Panc1 (cell line): Measurements from ENCODE around the gene ATP8B2. TPM values are rescaled to one million over a fixed set of nuclear protein-coding genes. Genes with fewer than 3 reads are reported as not detected.
"Not testable (repeated sequence)": the region's sequence is repeated elsewhere in the genome, so short reads cannot be mapped to it uniquely, and the experiment has no call there.

Source experiments
- ATAC-seq: fragments of 200-7000 bp; cut with Tn5 transposase; 2 replicates; pipeline ENCODE4 v1.9.1; 2020; ENCODE audit warnings: mild to moderate bottlenecking, moderate library complexity
- BruUV-seq: library from RNA; stranded (reverse); fragments of 400-500 nt; replicated peaks from 2 replicates; lab custom pipeline; 2021; lab: Mats Ljungman, UMichigan
- CTCF ChIA-PET: fragments of 300-600 bp; sonication (Branson Sonifier 250); formaldehyde crosslinking; loops from one replicate; lab custom pipeline; 2022; ENCODE audit warnings: antibody characterized with exemption; lab: Charles Lee
- POLR2A ChIA-PET: fragments of 300-600 bp; sonication (Branson Sonifier 250); formaldehyde crosslinking; loops from one replicate; lab custom pipeline; 2022; ENCODE audit warnings: antibody characterized with exemption; lab: Charles Lee
- DNase-seq: peaks from one replicate; pipeline ENCODE4 v3.0.0-alpha.2; 2010; ENCODE audit warnings: low read depth, low spot score
- H3K27ac ChIP-seq: 2 replicates; pipeline ENCODE4 v1.5.1; 2011; ENCODE audit warnings: mild to moderate bottlenecking, low read length, inconsistent platforms
- H3K27me3 ChIP-seq: fragments of 200-500 bp; sonication (Bioruptor generic); 2 replicates; pipeline ENCODE4 v1.6.0; 2014; ENCODE audit warnings: low read length, inconsistent platforms; ENCODE audit not compliant: control insufficient read depth, insufficient read depth
- H3K36me3 ChIP-seq: fragments of 200-500 bp; sonication (Bioruptor generic); 2 replicates; pipeline ENCODE4 v1.5.1; 2014; ENCODE audit warnings: inconsistent platforms, mild to moderate bottlenecking, low read length, moderate library complexity; ENCODE audit not compliant: control insufficient read depth, insufficient read depth
- H3K4me1 ChIP-seq: 2 replicates; pipeline ENCODE4 v1.5.1; 2011; ENCODE audit warnings: inconsistent platforms, mild to moderate bottlenecking, low read length, moderate library complexity; ENCODE audit not compliant: control insufficient read depth, insufficient read depth
- H3K4me3 ChIP-seq, 2 experiments: 2 replicates each; pipeline ENCODE4 v1.5.1; 2011 to 2012; ENCODE audit warnings: low read depth in 2 of 2, low read length in 2 of 2, mild to moderate bottlenecking in 2 of 2, inconsistent platforms in 1 of 2, moderate library complexity in 1 of 2
- H3K9me3 ChIP-seq: fragments of 200-500 bp; sonication (Bioruptor generic); 2 replicates; pipeline ENCODE4 v1.5.1; 2014; ENCODE audit warnings: low read depth, mild to moderate bottlenecking, inconsistent platforms, low read length, moderate library complexity; ENCODE audit not compliant: control insufficient read depth, insufficient read depth
- CTCF ChIP-seq: fragments of 450-650 bp; IDR thresholded peaks from 2 replicates; pipeline ENCODE4 v1.5.1; 2017; ENCODE audit warnings: mild to moderate bottlenecking
- POLR2AphosphoS5 ChIP-seq: IDR thresholded peaks from 2 replicates; pipeline ENCODE4 v1.6.1; 2012; ENCODE audit warnings: mild to moderate bottlenecking, low read depth, low read length, moderate library complexity
- REST ChIP-seq, 2 experiments: IDR thresholded peaks; 2 replicates each; pipeline ENCODE4 v1.6.1; 2011 to 2012; ENCODE audit warnings: low read depth in 2 of 2, control low read depth in 1 of 2, low read length in 1 of 2, mild to moderate bottlenecking in 1 of 2, moderate library complexity in 1 of 2; ENCODE audit not compliant: insufficient read depth in 1 of 2
- SIN3A ChIP-seq: IDR thresholded peaks from 2 replicates; pipeline ENCODE4 v1.6.1; 2012; ENCODE audit warnings: low read depth, mild to moderate bottlenecking, low read length, moderate library complexity, borderline replicate concordance; ENCODE audit not compliant: insufficient read depth
- TCF7L2 ChIP-seq: IDR thresholded peaks from 2 replicates; pipeline ENCODE4 v1.6.1; 2011; ENCODE audit warnings: mild to moderate bottlenecking, low read depth, low read length, inconsistent platforms
- in situ Hi-C: cut with HindIII; loops from 2 replicates; pipeline ENCODE4 v1.10.0; 2016; ENCODE audit warnings: low sequenced_read_pairs, low pct_unique_long_range_greater_than_20kb
- intact Hi-C: fragments of 100-400 bp; cut with micrococcal nuclease; formaldehyde crosslinking; loops from one replicate; pipeline ENCODE4 v1.10.0; 2022; ENCODE audit not compliant: unreplicated experiment
- total RNA-seq: library from RNA; stranded (reverse); gene quantifications from one replicate; pipeline ENCODE4 v1.2.1, GENCODE V29; 2021; ENCODE audit not compliant: unreplicated experiment

The ATP8B2 gene
- total RNA-seq, 1 experiment from 2014 or later: 14.7 TPM

DNA sequence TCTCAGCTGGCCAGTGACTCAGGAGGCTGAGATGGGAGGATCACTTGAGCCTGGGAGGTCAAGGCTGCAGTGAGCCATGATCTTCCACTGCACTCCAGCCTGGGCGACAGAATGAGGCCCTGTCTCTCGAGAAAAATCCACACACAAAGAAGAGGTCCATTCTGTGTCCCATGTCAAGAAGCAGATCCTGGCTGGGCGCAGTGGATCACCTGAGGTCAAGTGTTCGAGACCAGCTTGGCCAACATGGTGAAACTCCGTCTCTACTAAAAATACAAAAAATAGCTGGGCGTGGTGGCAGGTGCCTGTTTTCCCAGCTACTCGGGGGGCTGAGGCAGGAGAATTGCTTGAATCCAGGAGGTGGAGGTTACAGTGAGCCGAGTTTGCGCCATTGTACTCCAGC is 16.0 kb downstream of the ATP8B2 start:
- POLR2A ChIA-PET, DNase-seq, ATAC-seq, CTCF ChIA-PET, H3K27me3 ChIP-seq, H3K4me1 ChIP-seq, H3K27ac ChIP-seq, H3K36me3 ChIP-seq, H3K4me3 ChIP-seq, H3K9me3 ChIP-seq, in situ Hi-C loops, BruUV-seq, intact Hi-C loops: not testable (repeated sequence)

GRCh38 chr1:154342132-154342531 is 16.8 kb downstream of the ATP8B2 start:
- Histone ChIP-seq H3K27me3 (no peaks in the 10 kb centered on the region), H3K36me3 (peaks cover 2% of the 10 kb centered on the region; the same call in 1 of the 2 replicates), H3K9me3 (no peaks in the 10 kb centered on the region), H3K4me3 (no peak overlapping the region), H3K4me1 (no peaks in the 10 kb centered on the region), H3K27ac (no peak overlapping the region)
- in situ Hi-C loops: no loop called here
- no peak for DNase-seq
- ChIA-PET POLR2A (no interaction called here), CTCF (no interaction called here)
- ATAC-seq: no peak
- TF ChIP-seq TCF7L2 (no peak), SIN3A (no peak), POLR2AphosphoS5 (no peak), CTCF (no peak), REST (IDR thresholded peaks at IDR 0.05; ENCODE audit: insufficient read depth in 1 of 2, low read depth in 2 of 2, low read length in 1 of 2) (no peak)
- intact Hi-C loops: no loop called here
- no TSS peak for BruUV-seq

DNA sequence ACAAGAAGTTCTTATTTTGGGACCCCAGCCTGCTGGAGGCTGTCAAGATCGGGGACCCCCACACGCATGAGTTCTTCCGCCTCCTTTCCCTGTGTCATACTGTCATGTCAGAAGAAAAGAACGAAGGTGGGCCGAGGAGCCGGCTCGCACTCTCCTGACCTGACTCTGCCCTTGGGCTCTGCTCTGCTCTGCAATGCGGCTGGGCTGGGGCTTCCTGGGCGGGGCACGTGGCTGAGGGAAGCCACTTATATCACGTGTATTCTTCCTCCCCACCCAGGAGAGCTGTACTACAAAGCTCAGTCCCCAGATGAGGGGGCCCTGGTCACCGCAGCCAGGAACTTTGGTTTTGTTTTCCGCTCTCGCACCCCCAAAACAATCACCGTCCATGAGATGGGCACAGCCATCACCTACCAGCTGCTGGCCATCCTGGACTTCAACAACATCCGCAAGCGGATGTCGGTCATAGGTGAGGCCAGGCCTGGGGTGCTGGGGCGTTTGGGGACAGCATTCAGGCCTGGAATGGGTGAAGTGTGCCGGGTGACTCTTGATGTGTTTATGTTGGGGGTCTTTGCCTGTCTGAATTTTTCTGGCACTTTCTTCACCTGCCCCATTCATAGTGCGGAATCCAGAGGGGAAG is 17.6 kb downstream of the ATP8B2 start:
- peaks cover 2% of the 10 kb centered on the region; the same call in 1 of the 2 replicates for H3K36me3 ChIP-seq
- ATAC-seq: no peak

More for the DNA sequence above, 17.6 kb downstream of the ATP8B2 start:
- TF ChIP-seq SIN3A: no peak
- TF ChIP-seq POLR2AphosphoS5: no peak
- no peak for TF ChIP-seq CTCF
- no peak for TF ChIP-seq TCF7L2
- no peak for TF ChIP-seq REST (IDR thresholded peaks at IDR 0.05; ENCODE audit: insufficient read depth in 1 of 2, low read depth in 2 of 2, low read length in 1 of 2)
- Histone ChIP-seq H3K9me3 (no peaks in the 10 kb centered on the region), H3K27me3 (no peaks in the 10 kb centered on the region), H3K27ac (no peak overlapping the region), H3K4me1 (no peaks in the 10 kb centered on the region), H3K4me3 (no peak overlapping the region)
- DNase-seq: no peak
- in situ Hi-C loops: no loop called here
- intact Hi-C loops: no loop called here
- no TSS peak for BruUV-seq
- ChIA-PET CTCF (interaction anchor here (2.2 kb wide), 1 partner anchor 8 kb away, joined by 8 read pairs; no protein-coding TSS in a partner anchor), POLR2A (no interaction called here)
